ENCODE data around the gene CPLX1.
"Not testable (repeated sequence)": the region's sequence is repeated elsewhere in the genome, so short reads cannot be mapped to it uniquely, and the experiment has no call there.

Gene CPLX1

DNA sequence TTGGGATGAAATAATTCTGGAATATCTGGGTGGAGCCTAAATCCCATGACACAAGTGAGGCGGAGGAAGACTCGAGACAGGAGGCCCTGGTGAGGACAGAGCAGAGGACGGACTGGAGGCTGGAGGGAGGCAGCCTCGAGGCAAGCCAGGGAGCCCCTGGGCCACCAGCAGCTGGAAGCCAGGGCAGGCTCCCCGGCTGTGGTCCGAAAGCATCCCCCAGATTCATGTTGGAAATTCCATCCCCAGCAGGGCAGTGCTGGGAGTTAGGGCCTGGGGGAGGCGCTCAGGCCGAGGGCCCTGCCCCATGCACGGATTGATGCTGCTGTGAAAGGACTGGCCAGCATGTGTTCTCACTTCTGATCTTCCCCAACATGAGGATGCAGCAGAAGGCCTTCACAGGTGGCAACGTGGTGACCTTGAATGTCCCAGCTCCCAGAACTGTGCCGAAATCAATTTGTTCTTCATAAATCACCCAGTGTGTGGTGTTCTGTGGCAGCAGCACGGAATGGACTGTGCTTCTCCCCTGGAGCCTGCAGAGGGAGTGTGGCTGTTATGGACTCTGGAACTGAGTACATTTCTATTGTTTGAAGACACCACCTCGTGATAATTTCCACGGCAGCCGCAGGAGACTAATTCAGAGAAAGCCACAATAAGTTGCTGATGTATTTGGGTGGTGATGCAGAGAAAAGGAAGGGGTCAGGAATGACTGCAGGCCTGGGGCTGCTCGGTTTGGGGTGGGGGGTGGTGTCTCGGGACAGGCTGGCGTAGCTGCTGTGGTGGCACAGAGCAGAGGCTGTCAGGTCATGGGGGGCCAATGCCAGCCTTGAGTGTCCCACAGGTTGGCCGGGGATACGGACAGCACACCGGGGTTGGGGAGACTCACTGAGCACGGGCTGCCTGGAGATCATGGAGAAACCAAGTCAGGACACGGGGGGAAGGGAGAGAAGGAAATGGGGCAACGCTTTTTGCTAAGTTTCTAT is 63.4 kb downstream of the CPLX1 start:
- in situ Hi-C loops (cut with MboI; ENCODE audit: low sequenced_read_pairs): no loop called here

DNA sequence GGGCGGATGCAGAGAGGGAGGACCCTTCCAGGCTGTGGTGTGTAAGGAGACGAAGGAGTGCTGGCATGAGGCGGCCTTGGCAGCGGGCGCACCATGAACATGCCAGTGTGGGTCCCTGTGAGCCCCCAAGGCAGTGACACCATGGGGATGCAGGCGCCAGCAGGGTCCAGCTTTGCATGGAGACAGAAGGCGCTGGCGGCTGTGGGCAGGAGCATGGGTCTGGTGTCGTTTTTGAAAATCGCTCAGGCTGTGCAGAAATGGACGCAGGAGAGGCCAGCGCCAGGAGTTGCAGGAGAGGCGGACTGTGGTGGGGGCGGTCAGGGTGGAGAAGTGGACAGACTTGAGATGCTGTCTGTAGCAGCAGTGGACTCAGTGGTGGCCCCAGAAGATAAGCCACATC is 64.2 kb downstream of the CPLX1 start:
- in situ Hi-C loops (cut with MboI; ENCODE audit: low sequenced_read_pairs): no loop called here

DNA sequence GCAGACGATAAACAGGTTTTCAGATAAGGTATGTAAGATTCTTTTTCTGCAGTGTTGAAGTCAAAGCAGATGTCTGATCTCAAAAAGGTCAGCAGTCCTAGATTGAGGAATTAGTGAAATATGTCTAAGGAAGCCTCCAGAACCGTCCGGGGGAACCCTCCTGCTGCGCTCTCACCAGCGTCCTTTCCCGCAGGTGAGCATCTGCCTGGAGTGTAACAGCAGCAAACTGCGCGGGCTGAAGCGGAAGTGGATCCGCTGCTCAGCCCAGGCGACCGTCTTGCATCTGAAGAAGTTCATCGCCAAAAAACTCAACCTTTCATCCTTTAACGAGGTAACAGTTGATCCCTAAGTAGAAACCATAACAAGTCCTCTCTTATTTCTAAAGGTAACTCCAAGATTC is 64.8 kb downstream of the CPLX1 start:
- in situ Hi-C loops (cut with MboI; ENCODE audit: low sequenced_read_pairs): no loop called here

DNA sequence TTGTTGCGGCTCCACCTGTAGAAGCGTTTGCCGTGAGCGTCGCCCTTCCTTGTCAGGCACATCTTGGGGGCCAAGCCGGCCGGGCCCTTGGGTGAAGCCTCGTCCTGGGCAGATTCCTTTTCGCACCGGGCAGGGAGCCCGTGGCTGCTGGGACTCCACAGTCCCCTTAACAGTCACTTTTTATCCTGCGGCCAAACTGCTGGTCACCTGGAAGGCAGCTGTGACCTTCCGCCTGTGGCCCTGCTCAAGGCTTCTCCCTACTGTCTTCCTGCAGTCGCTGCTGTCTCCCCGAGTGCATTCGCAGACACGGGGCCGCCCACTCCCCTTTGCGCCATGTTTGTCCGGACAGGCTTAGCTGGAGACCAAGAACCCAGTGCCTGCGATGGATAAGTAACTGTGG is 65.3 kb downstream of the CPLX1 start:
- in situ Hi-C loops (cut with MboI; ENCODE audit: low sequenced_read_pairs): no loop called here

DNA sequence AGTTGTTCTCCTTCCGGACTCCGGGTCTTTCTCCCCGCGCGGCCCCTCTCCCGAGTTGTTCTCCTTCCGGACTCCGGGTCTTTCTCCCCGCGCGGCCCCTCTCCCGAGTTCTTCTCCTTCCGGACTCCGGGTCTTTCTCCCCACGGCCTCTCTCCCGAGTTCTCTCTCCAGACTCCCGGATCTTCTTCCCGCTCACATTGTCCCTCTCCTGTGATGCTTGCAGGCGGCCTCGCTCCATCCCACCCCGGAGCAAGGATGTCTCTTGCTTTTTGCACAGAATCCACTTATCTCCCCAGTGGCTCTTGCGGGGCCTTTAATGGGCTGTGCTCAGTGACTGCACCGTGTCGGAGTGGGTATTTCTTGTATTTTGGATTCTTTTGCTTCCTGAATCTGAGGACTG is 66.1 kb downstream of the CPLX1 start:
- in situ Hi-C loops (cut with MboI; ENCODE audit: low sequenced_read_pairs): not testable (repeated sequence)

DNA sequence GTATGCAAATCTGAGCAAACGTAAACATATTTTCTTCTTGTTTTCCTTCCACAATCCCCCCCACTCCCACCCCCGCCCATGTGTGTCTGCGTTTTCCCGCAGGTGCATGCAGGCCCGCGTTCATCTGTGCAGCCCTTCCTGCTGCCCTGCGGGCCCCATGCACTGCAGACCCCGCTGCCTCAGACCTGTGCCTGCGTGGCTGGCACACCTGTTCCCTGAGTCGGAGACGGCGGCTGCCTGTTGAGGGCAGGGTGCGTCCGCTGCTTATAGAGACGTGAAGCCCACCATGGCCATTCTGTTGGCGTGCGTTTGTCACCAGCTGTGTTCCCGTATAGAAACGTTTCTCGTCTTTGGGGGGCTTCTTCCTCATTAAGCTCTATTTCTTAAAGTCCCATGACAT is 68.8 kb downstream of the CPLX1 start:
- in situ Hi-C loops (cut with MboI; ENCODE audit: low sequenced_read_pairs): no loop called here

DNA sequence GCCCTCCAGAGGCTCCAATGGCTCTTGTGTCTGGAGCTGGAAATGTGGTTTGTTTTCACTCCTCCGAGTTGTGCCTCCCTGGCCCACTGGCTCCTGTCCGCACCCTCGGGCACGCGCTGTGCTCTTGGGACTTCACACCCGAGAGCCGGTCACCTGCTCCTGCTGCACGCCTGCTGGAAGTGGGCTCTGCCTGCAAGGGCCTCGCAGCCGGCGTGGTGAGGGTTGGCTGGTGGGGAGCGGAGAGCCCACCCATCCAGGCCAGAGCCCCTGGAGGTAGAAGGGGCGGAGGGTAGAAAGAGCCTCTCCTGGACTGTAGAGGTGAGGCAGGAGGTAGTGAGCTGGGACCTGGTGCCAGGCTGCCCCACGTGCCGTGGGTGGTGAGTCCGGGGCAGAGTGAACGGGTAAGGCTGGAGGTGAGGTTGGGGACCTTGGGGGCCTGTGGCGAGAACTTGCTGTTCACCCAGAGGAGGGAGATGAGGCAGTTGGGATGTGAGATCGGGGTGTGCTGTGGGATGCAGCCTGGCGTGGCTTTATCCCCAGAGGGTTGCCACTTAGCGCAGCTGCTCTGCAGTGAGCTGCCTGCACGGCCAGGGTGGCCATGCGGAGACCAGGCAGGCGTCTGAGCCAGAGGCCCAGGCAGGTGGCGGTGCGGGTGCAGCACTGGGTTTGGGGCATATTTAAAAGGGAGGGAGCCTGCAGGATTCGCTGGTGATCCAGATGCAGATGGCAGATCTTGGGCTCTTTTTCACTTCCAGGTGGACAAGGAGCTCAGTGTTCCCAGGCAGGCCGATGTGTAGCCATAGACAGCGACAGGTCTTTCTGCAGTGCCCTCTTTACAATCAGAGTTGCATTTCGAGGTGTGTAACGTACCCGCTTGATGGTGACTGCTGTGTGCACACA is 71.5 kb downstream of the CPLX1 start:
- in situ Hi-C loops (cut with MboI; ENCODE audit: low sequenced_read_pairs): no loop called here

DNA sequence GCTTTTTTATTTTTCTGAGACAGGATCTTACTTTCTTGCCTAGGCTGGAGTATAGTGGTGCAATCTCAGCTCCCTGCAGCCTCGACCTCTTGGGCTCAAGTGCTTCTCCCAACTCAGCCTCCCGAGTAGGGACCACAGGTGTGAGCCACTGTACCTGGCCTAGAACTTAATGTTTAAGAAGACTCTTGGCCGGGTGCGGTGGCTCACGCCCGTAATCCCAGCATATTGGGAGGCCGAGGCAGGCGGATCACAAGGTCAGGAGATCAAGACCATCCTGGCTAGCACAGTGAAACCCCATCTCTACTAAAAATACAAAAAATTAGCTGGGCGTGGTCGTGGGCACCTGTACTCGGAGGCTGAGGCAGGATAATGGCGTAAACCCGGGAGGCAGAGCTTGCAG is 72.7 kb downstream of the CPLX1 start:
- in situ Hi-C loops (cut with MboI; ENCODE audit: low sequenced_read_pairs): not testable (repeated sequence)

DNA sequence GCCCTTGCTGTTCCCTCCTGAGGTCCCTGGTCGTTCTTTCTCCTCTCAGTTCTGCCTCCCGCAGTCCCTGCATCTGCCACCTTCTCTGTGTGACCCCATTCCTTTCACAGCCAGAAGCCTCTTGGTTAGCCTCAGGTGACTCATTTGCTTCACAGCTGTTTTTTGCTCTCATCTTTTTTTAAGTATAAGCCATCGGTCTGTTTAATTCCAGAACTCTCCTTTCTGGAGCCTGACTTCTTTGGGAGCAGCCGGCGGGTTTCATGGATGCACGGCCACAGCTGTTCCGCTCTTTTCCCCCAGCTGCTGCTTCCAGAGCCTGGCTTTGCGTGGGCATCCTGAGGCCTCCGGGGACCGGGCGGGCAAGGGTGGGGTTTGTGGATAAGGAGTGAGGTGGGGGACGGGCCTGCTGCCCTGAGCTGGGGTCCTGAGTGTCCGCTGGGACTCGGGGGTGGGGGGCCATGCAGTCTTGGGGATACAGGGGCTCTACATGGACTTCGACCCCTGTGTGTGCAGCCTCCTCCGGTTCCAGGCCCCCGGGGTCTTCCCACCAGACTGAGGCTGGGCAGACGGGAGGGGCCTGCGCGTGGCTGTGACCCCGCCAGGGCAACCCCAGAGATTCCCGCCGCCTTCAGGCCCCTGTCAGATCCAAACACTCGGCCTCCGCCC is 73.6 kb downstream of the CPLX1 start:
- in situ Hi-C loops (cut with MboI; ENCODE audit: low sequenced_read_pairs): no loop called here

DNA sequence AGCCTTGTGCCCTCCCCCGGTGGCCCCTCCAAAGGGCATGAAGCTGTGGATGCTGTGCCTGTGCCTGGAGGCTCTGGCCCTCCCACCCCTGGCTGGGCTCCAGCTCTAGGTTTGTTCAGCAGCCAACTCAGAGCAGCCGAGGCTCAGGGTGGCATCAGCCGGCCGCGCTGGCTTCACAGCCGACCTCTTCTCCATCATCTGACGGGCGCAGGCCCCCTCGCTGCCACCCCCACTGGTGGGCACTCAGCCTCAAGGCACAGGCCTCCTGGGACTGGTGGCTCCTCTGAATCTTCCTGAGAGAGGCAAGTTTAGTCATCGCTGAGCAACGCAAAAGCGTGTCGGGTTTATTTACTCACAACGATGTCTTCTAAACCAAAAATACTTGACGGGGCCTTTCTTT is 74.3 kb downstream of the CPLX1 start:
- in situ Hi-C loops (cut with MboI; ENCODE audit: low sequenced_read_pairs): no loop called here

DNA sequence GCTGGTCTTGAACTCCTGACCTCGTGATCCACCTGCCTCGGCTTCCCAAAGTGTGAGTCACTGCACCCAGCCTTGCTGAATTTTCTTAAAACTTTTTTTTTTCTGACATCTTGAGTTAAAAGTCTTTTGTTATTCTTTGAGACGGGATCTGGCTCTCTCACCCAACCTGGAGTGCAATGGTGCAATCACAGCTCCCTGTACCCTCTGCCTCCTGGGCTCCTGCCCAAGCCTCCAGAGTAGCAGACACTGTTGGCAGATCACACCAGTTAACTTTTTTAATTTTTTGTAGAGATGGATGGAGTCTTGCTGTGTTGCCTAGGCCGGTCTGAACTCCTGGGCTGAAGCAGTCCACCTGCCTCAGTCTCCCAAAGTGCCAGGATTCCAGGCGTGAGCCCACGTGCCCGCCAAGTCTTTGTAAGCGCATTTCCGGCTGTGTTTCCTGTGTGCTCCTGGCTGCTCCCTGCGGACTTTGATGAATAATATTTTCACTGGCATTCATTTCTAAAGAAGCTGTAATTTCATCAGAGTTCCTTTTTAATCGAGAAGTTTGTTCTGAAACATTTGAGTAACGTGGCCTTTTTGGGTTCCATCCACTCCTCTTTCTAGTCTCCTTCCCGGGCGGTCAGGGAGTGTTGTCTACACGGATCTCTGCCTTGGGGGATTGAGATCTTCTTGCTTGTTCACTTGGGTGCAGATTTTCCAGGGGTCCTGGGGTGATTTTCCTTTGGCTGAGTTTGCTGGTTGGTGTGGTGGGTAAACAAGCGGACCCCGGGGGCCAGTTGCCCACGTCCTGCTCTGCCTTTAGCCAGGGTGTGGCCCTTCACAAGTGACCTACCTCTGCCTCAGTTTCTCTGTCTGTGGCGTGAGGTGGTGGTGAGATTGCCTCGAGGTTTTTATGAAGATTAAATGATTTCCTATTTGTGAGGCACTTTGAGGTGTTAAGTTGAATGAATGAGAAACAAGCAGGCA is 75.9 kb downstream of the CPLX1 start:
- in situ Hi-C loops (cut with MboI; ENCODE audit: low sequenced_read_pairs): no loop called here

DNA sequence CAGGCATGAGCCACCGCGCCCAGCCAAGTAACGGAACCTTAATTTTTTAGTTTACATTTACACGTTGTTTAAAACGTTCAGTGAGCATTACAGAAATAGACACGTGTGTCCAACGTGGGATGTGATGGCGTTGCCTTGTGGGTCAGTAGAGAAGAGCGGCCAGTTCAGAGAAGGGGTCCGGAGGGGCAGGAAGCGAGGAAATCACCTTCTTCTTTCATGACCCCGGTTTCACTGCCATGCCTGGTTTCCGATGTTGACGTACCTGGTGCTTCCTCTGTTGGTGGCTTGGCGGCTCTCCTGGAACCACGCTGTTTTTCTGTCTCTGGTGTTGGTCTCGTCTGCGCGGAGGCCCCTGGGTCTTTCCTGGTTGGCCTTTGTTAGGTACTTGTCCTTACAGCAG is 77.5 kb downstream of the CPLX1 start:
- in situ Hi-C loops (cut with MboI; ENCODE audit: low sequenced_read_pairs): no loop called here

DNA sequence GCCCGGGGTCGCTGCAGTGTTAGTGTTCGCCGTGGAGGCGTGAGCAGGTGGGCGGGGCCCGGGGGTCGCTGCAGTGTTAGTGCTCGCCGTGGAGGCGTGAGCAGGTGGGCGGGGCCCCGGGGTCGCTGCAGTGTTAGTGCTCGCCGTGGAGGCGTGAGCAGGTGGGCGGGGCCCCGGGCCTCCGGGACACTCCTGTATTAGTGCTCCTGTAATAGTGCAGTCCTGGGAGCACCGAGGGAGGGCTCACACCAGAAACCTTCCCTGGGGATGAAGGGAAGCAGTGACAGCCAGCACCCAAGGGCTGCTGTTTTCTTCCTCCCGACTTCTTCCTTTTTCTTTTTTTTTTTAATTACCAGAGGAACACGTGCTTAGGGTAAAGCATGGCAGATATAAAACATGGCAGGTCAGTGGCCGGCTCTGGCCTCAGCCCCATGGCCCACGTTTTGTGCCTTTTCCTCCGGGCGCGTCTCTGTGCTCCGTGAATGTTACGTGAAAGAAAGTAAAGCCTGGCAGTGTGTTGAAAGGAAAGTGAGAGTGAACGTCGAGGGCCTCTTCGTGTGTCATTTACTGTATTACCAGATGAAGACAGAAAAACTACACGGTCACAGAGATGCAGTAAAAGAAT is 78.3 kb downstream of the CPLX1 start:
- in situ Hi-C loops (cut with MboI; ENCODE audit: low sequenced_read_pairs): no loop called here

DNA sequence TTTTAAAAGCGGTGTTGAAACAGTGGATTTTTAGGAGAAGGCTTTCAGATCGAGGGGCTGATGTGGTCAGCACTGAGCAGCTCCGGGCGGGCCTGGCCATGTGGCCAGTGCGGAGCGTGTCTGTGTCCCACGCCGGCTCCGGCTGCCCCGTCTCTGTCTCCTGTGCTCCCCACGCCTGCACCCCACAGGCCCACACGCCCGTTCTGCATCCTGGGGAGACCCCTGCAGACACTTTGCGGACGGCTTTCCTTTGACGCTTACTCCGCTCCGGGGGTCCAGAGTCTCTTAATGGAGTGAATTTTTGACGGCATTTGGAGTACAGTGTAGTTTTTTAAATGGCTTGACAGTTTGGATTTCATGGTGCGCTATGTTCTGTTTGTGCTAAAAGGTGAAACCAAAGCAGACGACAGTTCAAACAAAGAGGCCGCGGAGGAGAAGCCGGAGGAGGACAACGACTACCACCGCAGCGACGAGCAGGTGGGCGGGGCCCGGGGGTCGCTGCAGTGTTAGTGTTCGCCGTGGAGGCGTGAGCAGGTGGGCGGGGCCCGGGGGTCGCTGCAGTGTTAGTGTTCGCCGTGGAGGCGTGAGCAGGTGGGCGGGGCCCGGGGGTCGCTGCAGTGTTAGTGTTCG is 81.6 kb downstream of the CPLX1 start:
- in situ Hi-C loops (cut with MboI; ENCODE audit: low sequenced_read_pairs): no loop called here

DNA sequence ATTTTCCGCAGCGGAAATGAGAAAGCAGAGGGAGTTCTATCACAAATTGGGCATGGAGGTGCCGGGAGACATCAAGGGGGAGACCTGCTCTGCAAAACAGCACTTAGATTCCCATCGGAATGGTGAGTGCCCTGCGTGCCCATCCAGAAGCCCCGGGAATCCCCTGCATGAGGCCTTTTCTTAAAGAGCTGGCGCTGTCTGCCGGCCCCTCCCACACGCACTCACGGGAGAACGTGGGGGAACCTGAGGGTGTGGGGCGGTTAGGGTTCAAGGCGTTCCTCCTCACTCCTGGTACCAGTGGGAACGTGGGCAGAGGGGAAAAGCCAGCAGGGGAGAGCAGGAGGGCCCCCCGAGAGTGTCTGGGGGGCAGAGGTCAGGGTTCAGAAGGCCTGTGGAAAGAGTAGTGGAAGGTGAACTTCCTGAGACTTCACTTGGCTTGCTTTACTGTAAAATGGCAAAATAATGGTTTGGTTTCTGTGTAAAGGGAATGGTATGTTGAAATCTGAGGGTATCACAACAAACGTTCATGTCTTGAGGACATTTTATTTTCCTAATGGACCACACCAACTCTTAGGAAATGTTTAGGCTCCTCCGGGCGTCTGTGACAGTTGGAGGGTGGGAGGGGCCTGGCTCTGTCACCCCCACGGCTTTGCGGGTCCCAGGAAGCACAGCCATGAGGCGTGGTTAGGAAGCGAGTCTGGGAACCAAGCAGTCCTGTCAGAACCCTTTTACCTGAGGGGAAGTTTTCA is 82.3 kb downstream of the CPLX1 start:
- in situ Hi-C loops (cut with MboI; ENCODE audit: low sequenced_read_pairs): no loop called here

DNA sequence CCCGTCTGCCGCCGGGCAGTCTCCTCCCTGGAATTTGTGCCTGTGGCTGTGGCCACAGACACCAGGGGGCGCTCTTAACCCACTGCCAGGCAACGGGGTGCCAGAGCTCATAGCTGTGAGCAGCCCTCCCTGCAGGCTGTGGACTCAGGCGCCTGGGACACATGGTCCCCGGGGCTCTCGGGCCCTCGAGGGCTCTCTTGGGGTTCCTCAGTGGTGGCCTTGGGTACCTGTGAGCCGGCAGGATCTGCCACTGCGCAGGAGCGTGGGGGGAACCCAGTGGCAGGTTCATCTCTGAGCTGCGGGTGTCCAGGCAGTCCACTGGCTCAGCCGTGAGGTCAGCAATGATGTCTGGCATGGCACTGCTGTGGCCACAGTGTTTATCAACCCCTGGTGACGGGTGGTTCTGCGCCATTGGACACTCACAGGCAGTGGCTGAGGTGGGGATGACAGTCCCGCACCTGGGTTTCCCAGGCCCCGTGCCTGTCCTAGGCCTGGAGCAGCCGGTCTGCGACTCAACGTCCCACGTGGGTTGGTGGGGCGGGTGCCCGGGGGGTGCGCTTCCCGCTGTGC is 83.1 kb downstream of the CPLX1 start:
- in situ Hi-C loops (cut with MboI; ENCODE audit: low sequenced_read_pairs): no loop called here

DNA sequence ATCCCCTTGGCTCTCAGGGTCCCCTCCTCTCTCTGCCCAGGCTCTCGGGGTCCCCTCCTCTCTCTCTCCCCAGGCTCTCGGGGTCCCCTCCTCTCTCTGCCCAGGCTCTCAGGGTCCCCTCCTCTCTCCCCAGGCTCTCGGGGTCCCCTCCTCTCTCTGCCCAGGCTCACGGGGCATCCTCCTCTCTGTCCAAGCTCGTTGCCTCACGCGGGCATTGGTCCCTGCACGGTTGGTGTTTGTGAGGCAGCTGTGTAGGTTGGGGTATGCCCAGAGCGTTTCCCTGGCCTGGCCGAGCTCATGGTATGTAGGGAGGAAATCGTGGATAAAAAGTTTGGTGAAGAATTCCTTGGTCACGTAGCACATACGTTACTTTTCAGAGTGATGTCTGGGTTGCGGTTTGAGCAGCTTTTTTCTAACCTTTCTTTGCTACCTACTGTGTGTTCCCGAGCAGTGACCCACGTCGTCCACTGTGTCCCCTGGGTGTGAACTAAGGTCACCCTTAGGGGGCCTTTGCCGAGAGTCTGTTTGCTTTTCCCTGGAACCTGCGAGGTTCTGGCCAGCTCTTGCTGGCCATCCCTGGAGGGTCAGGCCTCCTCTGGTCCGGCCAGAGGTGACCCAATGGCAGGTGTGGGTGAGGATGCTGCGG is 83.7 kb downstream of the CPLX1 start:
- in situ Hi-C loops (cut with MboI; ENCODE audit: low sequenced_read_pairs): no loop called here
